Measurements from ENCODE around the gene LMO7. TPM values are rescaled to one million over a fixed set of nuclear protein-coding genes. Genes with fewer than 3 reads are reported as not detected.

Gene LMO7
- total RNA-seq, 4 donors from 2014 or later, result 87.0 to 293 (median 187) TPM

DNA sequence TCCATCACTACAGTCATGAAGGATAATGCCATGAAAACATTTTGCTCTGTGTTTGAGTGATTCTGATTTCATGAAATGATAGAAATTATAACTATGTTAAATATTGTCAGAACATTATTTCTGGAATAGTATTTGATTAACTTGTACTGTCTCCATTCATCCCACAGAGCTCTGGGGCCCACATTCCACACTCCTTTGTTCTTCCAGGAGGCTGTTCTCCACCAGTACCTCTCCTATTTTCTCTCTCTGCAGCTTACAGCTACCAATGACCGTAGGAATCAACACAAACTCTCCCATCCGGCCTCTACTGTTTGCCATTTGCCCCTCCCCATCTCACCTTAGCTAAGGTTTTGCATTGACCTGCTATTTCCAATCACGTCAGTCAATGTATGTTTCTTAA is 240.9 kb downstream of the LMO7 start:
- 90% methylated on average over 3 of the region's 3 CpGs for WGBS, 2 donors
- Histone ChIP-seq H3K27ac (no peak overlapping the region), H3K27me3 (no peaks in the 10 kb centered on the region), H3K9me3 (no peaks in the 10 kb centered on the region), H3K4me3 (no peak overlapping the region), H3K4me1 (peaks cover 0 to 14% (median 4%) of the 10 kb centered on the region in 3 donors), H3K36me3 (no peaks in the 10 kb centered on the region)
- no peak for DNase-seq
- TF ChIP-seq POLR2A (IDR thresholded peaks at IDR 0.05), result no peak
- TF ChIP-seq, protein P1, sequence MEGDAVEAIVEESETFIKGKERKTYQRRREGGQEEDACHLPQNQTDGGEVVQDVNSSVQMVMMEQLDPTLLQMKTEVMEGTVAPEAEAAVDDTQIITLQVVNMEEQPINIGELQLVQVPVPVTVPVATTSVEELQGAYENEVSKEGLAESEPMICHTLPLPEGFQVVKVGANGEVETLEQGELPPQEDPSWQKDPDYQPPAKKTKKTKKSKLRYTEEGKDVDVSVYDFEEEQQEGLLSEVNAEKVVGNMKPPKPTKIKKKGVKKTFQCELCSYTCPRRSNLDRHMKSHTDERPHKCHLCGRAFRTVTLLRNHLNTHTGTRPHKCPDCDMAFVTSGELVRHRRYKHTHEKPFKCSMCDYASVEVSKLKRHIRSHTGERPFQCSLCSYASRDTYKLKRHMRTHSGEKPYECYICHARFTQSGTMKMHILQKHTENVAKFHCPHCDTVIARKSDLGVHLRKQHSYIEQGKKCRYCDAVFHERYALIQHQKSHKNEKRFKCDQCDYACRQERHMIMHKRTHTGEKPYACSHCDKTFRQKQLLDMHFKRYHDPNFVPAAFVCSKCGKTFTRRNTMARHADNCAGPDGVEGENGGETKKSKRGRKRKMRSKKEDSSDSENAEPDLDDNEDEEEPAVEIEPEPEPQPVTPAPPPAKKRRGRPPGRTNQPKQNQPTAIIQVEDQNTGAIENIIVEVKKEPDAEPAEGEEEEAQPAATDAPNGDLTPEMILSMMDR (IDR thresholded peaks at IDR 0.05), result no peak
- intact Hi-C loops (cut with DNase I), result loop anchor here (5.0 to 10.0 kb wide), 4 partner anchors 138 to 1028 kb away; no protein-coding TSS in a partner anchor

DNA sequence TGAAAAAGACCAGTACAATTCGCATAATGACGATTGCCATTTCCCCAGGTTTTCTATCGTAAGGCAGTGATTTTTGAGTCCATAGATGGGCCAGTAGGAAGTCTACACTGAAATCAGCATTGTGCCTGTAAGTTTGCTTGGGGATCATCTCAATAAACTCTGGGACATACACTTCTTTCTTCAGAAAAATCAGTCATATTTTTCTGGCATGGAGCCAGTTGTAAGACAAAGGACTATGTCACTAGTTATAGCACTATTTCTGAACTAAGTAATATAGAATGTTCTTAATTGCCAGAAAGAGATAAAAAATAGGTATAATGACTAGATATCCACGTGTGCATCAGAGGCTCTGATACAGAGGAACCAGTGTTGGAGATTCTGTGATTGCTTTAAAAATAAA is 243.5 kb downstream of the LMO7 start:
- WGBS, 2 donors, result 80 to 82% methylated on average over 4 of the region's 4 CpGs
- intact Hi-C loops (cut with DNase I), result loop anchor here (5.0 to 10.0 kb wide), 4 partner anchors 135 to 1025 kb away; no protein-coding TSS in a partner anchor
- DNase-seq, result no peak
- H3K9me3 ChIP-seq, result no peaks in the 10 kb centered on the region
- no peaks in the 10 kb centered on the region for H3K36me3 ChIP-seq
- H3K4me1 ChIP-seq, result peaks cover 0 to 14% (median 4%) of the 10 kb centered on the region in 3 donors
- TF ChIP-seq, protein P1 (IDR thresholded peaks at IDR 0.05), result no peak
- no peak for TF ChIP-seq POLR2A (IDR thresholded peaks at IDR 0.05)
- H3K27me3 ChIP-seq, result no peaks in the 10 kb centered on the region
- no peak overlapping the region for H3K27ac ChIP-seq
- H3K4me3 ChIP-seq, result no peak overlapping the region

GRCh38 chr13:75881109-75881775 is 245.1 kb downstream of the LMO7 start:
- Histone ChIP-seq H3K27ac (no peak overlapping the region), H3K27me3 (no peaks in the 10 kb centered on the region), H3K9me3 (no peaks in the 10 kb centered on the region), H3K4me3 (no peak overlapping the region), H3K36me3 (no peaks in the 10 kb centered on the region), H3K4me1 (peaks cover 0 to 10% (median 4%) of the 10 kb centered on the region in 3 donors)
- TF ChIP-seq, protein P1 (IDR thresholded peaks at IDR 0.05), result no peak
- TF ChIP-seq POLR2A (IDR thresholded peaks at IDR 0.05), result no peak
- DNase-seq, result no peak
- intact Hi-C loops (cut with DNase I), result no loop called here
- 40 to 53% methylated on average over 4 of the region's 4 CpGs for WGBS, 2 donors

DNA sequence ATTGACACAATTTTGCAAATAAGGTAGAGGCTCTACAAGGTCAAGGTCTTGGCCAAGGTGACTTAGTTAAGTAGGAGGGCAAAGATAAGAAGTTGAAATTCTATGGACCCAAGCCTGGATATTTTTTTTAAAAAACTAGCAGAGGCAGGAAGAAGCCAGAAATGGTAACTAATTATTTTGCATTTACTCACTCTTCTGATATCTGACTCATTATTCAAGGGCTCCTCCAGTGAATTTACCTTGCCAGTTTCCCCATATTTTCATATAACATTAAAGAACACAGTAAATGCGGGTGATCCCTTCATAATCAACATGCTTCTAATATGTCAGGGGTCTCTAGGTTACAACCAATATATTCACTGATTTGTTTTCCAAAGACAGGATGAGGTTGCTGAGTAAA is 246.1 kb downstream of the LMO7 start:
- Histone ChIP-seq H3K36me3 (no peaks in the 10 kb centered on the region), H3K9me3 (no peaks in the 10 kb centered on the region), H3K4me1 (peaks cover 0 to under 1% (median 0%) of the 10 kb centered on the region in 3 donors), H3K27ac (no peak overlapping the region), H3K4me3 (no peak overlapping the region), H3K27me3 (no peaks in the 10 kb centered on the region)
- WGBS, 2 donors, result 95 to 100% methylated on average over 1 of the region's 1 CpG
- no peak for TF ChIP-seq POLR2A (IDR thresholded peaks at IDR 0.05)
- TF ChIP-seq, protein P1 (IDR thresholded peaks at IDR 0.05), result no peak
- DNase-seq, result no peak
- intact Hi-C loops (cut with DNase I), result no loop called here

DNA sequence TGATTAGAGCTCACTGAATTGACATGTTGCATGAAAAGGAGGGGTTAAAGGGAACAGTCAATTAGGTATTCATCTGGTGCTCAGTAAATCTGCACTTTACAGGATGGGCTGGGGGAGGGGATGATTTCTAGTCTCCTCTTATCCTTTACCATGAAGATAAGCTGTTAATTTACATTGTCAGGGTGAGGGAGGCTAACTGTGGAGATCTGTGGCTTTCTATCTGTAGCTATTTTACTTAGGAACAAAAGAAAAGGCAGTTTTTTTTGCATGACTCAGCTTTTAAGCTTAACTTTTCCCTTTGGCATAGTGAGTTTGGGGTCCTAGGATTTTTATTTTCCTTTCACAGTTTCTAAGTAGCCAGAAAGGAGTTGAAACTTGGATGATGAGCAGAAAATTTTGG is 253.3 kb downstream of the LMO7 start:
- Histone ChIP-seq H3K4me3 (no peak overlapping the region), H3K4me1 (no peaks in the 10 kb centered on the region), H3K36me3 (no peaks in the 10 kb centered on the region), H3K27me3 (no peaks in the 10 kb centered on the region), H3K27ac (no peak overlapping the region), H3K9me3 (no peaks in the 10 kb centered on the region)
- TF ChIP-seq, protein P1 (IDR thresholded peaks at IDR 0.05), result no peak
- TF ChIP-seq POLR2A (IDR thresholded peaks at IDR 0.05), result no peak
- no peak for DNase-seq
- intact Hi-C loops (cut with DNase I), result no loop called here
